22Rv1 (cell line): ENCODE measurements around the gene NR2F1-AS1.

Experiments
- H3K27ac ChIP-seq: fragments of 450-650 bp; 2 replicates; pipeline ENCODE4 v1.5.1; 2017
- ZFX ChIP-seq: fragments of 450-650 bp; IDR thresholded peaks from 2 replicates; pipeline ENCODE4 v1.6.1; 2017; ENCODE audit warnings: antibody characterized with exemption, borderline replicate concordance
- TF ChIP-seq, protein P1 (sequence below): fragments of 450-650 bp; IDR thresholded peaks from 2 replicates; pipeline ENCODE4 v1.5.1; 2017; ENCODE audit warnings: mild to moderate bottlenecking

The NR2F1-AS1 gene

DNA sequence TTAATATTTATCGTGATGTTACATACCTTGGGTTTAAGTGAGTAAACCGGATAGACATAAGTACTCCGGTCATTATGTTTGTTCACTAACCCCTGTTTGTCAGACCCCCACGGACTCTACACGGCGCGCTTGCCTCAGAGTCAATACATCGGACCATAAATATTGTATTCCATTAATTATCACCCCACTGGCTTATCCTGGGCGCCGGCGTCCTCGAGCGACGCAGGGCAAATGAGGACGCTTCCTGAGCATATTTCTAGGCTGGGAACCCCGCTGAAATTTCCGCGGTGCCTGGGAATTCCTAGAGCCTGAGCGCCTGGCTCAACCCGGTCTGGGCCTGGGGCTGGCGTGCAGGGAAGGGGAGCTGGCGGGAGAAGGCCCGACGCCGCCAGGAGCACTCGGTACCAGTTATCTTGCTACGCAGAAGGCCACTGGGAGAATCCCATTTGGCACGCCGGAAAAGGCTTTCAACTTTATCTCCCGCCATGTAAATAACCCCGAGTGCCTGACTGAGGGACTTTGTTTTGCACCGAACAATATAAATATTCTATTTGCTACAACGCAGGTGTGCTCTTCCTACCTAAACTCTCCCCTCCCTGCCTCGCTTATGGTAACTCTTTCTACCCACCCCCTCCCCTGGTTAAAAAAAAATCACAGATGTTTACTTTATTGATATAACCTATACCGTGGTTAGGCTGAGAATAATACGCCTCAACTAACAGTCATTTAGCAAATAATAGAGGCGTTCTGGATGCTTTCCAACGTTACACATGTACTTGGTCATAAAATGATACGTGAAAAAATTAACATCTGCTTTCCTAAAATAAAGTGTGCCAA, 21.4 kb upstream of the NR2F1-AS1 start:
- TF ChIP-seq ZFX: no peak
- TF ChIP-seq, protein P1, sequence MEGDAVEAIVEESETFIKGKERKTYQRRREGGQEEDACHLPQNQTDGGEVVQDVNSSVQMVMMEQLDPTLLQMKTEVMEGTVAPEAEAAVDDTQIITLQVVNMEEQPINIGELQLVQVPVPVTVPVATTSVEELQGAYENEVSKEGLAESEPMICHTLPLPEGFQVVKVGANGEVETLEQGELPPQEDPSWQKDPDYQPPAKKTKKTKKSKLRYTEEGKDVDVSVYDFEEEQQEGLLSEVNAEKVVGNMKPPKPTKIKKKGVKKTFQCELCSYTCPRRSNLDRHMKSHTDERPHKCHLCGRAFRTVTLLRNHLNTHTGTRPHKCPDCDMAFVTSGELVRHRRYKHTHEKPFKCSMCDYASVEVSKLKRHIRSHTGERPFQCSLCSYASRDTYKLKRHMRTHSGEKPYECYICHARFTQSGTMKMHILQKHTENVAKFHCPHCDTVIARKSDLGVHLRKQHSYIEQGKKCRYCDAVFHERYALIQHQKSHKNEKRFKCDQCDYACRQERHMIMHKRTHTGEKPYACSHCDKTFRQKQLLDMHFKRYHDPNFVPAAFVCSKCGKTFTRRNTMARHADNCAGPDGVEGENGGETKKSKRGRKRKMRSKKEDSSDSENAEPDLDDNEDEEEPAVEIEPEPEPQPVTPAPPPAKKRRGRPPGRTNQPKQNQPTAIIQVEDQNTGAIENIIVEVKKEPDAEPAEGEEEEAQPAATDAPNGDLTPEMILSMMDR: no peak
- no peak overlapping the region for H3K27ac ChIP-seq

- no peak overlapping the region for H3K27ac ChIP-seq
- TF ChIP-seq, protein P1: no peak
- TF ChIP-seq ZFX: no peak
These were observed 20.8 kb upstream of the NR2F1-AS1 start for GRCh38 chr5:93601802-93602155.

DNA sequence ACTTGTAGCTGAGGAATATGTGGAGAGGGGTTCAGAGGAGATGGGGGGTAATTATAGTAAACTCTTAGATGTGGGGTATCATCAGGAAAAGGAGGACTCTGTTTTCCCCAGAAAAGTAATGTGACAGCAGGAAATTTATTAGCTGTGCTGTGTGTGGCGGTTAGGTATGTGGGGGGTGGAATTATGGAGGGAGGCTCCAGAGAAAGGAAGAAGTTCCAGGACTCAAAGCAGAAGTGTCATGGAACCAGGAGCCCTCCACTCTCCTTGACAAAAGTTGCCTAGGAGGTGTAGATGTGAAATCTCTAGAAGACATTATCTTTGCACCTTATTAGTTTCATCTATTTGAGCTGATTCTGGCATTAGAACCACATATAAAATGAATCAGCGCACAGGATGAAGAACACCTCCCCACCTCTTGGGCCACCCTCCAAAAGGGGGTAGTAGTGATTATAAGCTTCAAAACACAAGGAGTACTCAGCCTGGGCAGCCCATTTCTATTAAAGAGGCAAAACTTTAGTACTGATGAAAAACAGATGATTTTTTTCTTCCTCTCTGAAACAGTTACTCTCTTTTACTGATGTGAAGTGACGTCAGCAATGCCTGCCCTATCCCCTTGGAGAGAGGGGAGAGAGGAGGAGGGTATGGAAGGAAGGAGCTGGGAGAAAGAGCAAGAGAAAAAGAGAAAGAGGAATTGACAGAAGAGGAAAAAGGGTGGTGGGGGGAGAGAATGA, 20.2 kb upstream of the NR2F1-AS1 start:
- TF ChIP-seq, protein P1: no peak
- TF ChIP-seq ZFX: no peak

DNA sequence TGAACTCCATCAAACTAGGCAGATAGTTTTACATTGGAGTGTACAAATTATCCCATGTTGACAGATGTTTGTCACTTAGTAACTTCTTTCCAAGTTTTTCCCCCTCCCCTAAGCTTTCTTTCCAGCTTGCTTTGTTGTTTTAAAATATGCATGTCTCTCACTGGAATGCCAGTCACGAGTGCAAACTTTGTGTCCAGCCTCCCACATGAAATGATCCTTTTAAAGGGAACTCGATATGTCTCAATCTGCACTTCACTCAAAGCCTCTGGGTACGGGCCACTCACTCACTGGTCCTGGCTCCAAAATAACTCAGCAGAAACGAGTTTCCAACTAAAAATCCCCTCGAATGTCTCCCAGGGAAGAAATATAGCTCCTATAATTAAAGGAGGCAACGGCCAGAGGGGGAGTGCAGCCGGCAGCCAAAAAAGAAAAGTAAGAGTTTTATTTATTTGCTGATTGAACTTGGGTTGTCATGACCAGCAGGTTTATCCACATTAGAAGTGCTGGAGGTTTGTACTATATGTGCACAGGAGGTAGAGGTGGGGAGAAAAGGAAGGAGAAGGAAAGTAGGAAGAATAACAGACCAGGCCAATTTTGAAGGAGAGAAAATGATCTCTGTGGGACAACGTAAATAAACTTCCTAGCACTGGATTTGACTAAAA, 19.5 kb upstream of the NR2F1-AS1 start:
- H3K27ac ChIP-seq: no peak overlapping the region
- no peak for TF ChIP-seq ZFX
- TF ChIP-seq, protein P1: no peak

More for the DNA sequence above, 20.2 kb upstream of the NR2F1-AS1 start:
- no peak overlapping the region for H3K27ac ChIP-seq

DNA sequence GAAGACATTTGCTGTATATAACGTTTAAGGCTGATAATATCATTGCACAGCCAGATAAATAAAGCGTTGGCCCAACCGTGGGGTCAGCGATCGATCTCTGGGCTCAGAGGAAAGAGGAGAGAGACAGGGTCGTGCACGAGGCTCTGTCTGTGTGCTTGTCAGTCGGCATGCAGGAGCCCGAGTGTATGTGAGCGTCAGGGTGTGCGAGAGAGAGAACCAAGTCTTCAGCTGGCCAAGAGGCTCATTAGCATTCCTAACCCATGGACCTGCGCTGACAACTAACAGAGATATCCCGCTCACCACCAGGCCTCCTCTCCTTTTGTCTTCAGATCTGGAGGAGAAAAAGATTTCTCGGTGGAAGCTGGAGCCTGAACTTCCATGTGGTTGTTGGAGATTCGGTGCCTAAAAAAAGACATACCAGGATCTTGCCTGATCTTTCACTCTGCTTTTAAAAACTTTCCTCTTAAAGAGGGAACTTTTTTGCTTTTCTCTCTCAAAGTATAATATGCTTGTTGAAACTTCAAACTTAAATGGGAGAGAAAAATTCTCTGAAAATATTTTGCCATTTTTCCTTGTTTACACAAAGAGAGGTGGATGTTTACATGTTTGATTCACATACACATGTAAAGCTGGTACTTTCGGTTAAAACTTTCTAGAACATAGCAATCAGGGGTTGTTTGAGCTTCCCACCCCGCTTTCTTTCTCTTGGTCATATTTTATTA, 18.5 kb upstream of the NR2F1-AS1 start:
- TF ChIP-seq, protein P1: no peak
- TF ChIP-seq ZFX: no peak
- H3K27ac ChIP-seq: no peak overlapping the region

DNA sequence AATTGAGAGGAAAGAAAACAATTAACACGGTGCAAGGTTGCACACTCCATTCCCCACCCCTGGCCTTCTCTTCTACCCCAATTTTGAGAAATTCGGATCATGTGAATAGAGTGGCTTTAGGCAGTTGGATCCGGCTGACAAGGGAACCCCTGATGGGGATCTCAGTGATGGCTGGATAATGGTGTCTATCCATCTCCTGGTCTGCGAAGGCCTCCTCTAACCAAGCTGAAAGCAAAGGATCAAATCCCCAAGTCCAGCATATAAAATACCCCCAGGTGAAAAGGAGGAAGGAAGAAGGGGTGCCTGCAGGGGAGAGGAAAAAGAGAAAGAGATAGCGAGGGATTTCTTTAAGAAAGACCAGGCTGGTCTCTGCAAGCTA, 18.0 kb upstream of the NR2F1-AS1 start:
- H3K27ac ChIP-seq: no peak overlapping the region
- TF ChIP-seq, protein P1: no peak
- TF ChIP-seq ZFX: no peak
